ENCODE data around the gene RPL19.
A peak's percentile ranks its signal among the peaks of the same experiment; 100 is the strongest.

The RPL19 gene

DNA sequence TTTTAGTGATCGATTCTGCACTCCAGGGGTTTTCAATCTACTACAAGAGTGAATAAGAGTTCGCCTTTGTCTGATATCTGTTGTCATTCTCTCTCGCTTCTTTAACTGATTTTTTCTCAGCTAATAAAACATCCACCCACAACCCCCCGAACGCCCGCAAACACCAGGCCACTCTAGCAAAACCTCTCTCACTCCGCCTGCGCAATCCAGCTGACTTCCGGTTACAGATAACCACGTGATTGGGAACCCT lies 338 bp upstream of the RPL19 start:
- peak; percentile 96 for DNase-seq

DNA sequence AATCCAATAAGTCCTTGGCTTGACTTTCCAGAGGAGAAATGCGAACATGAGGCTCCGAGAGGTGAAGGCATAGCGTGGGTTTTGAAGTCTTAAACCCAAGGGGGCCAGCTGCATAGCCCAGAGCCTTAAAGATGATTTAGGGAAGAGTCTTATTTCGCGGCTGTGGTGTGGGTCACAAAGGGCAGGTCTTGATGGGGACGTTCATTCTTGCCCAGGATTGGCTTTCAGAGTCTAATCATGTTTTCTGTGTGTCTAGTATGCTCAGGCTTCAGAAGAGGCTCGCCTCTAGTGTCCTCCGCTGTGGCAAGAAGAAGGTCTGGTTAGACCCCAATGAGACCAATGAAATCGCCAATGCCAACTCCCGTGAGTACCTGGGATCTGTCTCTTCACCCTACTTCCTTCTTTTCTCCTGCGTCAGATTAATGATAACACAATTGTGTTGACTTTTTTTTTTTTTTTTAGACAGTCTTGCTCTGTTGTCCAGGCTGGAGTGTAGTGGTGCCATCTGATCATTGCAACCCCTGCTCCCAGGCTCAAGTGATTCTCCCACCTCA lies 951 bp downstream of the RPL19 start:
- DNase-seq, result no peak

DNA sequence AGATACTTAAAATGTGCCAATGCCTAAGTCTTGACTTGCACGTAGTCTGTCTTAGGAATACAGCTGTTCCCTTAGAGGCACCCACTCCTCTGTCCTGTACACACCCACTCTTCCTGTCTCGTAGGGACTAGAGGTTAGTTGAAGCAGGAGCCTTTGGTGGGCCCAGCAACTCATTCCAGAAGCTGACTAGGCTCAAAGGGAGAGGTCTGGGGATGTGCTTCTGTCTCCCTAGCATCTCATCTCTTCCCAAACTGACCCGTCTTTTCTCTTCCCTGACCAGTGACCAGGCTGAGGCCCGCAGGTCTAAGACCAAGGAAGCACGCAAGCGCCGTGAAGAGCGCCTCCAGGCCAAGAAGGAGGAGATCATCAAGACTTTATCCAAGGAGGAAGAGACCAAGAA lies 4.2 kb downstream of the RPL19 start:
- no peak for DNase-seq

DNA sequence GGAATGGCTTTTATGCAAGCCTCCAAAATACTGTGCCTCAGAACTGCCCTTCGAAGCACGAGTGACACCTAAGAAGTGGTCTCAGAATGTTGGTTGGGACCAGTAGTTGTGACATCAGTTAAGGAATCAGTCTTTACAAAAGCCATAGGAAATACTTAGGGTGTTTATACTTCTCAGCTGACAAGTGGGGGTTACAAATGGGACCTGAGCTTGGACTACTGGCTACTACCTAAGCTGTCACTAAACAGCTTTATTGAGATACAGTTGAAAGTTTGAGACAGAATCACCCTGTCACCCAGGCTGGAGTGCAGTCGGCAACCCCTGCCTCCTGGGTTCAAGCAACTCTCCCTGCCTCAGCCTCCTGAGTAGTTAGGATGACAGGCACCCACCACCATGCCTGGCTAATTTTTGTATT lies 5.0 kb downstream of the RPL19 start:
- no peak for DNase-seq

DNA sequence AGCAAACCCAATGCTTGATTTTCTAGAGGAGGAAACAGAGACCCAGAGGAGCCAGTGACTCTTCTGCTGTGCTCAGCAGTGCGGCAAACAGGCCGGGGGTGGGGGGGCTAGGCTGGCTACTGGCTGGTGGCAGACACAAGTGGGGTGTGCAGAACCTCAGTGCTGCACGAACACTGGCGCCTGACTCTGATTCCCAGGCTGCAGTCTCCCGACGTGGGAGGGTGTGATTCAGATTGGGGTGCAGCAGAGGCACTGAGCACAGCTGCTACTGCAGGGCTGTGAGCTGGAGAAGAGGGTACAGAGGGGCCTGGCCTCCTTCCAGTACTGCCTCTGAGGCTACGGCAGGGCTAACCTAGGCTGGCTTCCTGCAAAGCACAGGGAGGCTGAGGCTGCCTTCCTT lies 8.1 kb downstream of the RPL19 start:
- DNase-seq, result no peak

DNA sequence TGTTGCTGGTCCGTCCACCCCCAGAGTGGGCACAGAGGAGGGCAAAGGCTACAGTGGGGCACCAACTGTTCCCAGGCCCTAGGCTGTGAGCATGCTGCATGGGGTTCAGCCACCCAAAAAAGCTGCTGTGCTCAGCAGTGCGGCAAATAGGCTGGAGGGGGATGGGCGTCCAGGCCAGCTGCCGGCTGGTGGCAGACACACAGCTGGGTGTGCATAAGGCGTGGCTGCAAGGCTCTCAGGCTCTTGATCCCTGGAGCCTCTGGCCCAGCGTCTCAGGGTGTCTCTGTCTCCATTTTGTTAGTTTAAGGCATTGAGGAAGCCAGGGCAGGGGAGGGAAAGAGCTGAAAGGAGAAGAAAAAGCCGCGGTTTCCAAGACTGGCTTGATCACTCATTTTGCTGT lies 8.8 kb downstream of the RPL19 start:
- no peak for DNase-seq

DNA sequence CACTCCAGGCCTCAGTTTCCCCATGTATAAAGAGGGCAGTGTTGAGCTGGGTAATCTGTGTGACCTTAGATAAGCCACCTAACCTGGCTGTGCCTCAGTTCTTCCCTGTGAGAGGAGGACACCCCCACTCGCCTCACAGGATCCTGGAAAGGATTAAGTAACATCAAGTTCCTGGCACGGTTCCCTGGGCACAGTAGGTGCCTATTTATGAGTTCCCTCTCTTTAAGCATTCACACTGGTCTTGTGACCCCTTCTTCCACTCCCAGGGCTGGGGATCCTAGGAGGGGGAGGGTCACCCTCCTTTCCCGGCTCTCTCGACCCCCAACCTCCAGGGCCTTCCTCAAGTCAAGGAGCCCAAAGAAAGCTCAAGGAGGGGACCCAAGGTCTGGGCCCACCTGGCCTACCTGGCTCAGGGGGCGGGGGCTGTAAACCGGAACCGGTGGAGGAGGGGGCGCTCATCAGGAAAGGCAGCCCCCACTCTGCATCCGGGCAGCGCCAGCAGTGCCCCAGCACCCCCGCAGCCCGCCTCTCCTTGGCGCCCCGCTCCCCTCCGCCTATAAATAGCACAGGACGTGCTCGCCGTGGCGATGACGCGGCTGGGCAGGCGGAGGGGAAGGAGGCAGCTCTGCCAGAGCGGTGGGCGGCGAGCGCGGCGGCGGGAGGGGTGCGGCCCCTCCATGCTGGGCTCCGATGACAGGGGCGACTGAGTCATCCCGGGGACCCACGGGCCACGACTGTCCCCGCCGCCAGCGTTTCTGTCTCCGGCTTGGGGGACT lies 9.4 kb downstream of the RPL19 start:
- DNase-seq, result peak; percentile 67

DNA sequence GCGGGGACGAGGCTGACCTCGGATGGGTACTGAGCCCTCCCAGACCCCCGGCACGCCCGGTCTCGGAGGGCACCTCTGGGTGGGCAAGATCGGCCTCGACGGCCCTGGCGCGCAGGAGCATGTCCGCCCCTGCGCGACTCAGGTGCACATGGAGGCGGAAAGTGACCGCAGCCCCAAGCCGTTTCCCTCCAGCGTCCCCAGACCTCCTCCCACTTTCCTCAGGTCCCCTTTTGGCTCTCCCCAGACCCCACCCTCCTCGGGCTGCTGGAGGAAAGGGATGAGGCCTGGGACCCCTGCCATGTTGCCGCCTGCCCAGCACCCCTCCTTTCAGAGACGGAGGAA lies 10.0 kb downstream of the RPL19 start:
- DNase-seq, result no peak

DNA sequence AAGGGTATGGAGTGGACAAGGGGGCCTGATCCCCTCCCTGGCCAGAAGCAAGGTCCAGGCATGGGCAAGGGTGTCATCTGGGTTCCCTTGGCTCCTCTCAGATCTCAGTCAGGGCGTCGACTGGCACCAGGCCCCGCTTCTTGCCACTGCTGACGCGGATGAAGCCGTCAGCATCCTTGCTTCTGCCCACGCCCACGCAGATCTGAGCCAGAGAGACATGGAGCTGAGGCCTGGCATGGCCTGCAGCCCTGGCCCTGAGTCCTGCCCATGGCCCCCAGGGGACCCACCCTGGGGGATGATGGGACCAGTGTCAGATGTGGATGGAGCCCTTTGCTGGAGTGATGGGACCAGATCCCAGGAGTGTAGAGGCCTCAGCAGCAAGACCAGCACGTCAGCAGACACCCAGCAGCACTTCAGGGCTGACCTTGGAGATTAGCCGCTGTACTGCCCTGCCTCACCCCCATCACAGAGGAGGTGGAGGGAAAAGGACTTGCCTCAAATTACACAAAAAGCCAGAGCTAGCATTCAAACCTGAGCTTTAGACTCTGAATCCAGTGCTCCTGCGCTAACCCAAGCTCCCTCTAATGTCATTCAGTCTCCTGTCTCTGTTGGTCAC lies 12.2 kb downstream of the RPL19 start:
- DNase-seq, result no peak

DNA sequence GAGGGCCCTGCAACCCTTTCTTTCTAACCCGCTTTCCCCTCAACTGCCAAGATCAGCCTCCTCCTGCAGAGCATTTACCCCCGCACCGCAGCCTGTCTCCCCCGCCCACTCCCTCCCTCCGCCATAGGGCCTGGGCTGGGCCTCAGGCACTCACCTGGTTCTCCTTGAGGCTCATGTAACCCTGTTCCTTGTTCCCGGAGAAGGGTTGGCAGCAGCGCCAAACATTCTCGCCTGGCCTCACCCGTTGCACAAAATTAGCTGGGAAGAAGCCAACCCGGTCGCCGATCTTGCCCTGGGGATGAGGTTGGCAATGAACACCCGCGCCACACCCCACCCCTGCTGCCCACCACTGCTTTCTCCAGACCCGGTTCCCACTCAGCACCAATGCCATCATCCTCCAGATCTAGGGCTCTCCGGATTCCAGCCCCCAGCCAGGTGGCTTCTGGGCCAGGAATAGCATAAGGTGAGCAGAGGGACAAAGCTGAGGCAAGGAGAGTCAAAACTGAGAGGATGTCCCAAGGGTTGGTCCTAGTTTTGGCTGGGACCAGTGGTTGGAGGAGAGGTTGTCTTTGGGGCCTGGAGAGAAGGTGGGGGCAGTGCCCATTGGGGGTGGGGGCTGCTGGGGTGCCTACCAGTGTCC lies 12.9 kb downstream of the RPL19 start:
- DNase-seq, result no peak

DNA sequence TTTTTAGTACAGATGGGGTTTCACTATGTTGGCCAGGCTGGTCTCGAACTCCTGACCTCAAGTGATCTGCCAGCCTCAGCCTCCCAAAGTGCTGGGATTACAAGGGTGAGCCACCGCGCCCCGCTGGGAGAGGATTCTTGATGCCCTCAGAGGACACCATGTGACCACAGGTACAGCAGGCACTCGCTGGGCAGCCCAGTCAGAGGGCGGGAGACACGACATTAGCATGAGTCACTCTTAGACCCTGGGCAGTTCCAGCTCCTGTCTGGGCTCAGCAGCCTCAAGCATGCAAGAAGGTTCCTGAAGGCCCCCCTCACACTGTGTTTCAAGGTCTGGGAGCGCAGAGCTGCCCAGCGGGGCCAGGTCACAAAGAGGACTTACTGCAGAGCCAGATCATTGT lies 13.8 kb downstream of the RPL19 start:
- DNase-seq, result no peak

DNA sequence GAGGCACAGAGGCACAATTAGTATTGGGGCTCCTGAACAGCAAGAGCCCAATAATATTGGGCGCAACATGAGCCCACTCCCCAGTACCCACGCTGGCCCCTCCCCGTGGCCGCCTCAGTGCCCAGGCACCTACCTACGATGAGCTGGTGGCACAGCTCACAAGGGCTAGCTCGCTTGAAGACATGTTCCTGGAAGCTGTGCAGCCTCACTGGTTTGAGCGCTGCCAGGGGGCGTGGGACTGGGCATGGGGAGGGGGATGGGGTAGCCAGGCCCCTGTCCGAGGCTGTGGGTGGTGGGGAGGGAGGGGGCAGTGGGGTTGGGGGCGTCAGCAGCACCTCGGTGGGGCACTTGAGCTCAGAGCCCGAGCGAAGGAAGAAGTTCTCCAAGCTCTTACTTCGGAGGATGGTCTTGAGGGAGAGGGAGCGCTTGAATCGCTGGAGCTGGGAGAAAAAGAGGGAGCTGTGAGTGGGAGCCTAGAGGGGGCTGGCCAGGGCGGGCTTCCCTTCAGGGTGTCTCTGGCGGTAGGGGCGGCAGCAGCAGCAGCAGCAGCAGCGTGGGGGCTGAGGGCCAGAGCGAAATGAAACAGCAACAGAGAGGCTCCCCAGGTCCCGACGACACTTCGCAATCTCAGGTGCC lies 17.8 kb downstream of the RPL19 start:
- DNase-seq, result no peak

DNA sequence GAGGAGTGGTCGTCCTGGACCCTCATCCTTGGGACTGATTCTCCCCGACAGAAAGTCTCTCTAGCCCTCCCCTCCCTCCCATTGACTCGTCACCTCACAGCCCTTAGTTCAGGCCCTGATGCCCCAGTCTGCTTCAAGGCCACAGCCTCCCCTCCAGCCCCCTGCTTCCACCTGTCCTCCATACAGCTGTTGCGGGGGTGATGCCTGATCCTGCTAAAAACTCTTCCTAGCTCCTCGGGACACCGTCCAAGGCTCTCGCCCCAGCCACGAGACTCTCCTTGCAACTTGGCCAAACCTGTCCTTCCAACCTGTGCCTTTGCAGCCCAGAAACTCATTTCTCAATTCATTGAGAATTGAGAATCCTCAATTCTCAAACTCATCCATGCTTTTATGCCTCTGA lies 18.8 kb downstream of the RPL19 start:
- DNase-seq, result no peak

DNA sequence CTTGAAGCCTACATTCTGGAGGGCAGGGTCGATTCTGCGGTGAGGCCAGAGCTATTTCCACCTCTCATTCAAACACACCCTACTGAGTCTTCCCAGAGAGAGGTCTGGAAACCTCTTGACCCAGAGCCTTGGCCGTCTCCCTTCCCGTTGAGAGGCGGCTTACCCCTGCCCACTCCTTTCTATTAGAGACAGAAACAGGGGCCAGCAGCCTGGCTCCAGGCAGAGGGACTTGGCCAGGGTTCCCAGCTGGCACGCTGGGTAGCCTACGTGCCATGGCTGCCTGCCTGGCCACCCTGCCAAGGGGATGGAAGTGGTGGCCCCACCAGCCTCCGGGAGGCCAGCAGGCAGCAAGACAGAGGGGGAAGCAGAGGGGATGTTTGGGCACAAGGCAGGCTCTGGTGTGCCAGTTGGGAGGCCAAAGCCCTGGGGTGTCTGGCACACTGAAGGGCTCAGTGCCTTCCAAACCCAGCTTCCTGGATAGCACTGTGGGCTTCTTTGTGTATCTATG lies 19.6 kb downstream of the RPL19 start:
- DNase-seq, result no peak

DNA sequence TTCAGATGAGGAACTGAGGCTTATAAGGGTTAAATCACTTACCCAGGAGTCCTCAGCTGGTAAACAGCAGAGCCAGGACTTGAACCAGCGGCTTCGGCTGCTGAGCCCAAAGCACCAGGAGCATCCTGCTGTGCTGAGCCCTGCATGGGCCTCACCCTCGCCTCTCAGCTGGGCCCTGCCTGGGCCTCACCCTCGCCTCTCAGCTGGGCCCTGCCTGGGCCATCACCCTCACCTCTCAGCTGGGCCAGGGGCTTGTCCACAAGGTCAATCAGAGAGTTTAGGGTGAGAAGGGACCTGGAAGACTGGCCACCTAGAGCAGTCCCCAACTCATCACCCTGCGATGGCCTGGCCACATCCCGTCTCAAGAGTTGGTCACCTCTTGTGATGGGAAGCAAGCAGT lies 21.5 kb downstream of the RPL19 start:
- no peak for DNase-seq

DNA sequence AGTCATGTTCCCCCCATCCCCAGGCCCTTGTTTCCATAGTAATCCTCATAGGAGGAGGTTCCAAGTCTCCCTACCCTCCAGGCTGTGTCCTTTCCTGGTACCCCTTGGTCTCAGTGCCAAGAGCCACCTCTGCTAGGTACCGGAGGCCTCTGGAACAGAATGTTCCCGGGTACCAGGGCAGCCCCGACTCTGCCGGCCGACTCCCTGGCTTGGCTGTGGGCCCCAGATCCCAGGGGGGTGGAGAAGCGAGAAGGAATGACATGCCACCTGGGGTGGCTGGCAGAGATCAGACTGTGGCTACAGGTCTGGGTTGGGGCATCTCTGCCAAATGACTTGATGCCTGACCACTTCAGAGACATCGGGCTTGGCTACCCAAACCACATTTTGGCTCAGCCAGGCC lies 22.1 kb downstream of the RPL19 start:
- DNase-seq, result no peak

DNA sequence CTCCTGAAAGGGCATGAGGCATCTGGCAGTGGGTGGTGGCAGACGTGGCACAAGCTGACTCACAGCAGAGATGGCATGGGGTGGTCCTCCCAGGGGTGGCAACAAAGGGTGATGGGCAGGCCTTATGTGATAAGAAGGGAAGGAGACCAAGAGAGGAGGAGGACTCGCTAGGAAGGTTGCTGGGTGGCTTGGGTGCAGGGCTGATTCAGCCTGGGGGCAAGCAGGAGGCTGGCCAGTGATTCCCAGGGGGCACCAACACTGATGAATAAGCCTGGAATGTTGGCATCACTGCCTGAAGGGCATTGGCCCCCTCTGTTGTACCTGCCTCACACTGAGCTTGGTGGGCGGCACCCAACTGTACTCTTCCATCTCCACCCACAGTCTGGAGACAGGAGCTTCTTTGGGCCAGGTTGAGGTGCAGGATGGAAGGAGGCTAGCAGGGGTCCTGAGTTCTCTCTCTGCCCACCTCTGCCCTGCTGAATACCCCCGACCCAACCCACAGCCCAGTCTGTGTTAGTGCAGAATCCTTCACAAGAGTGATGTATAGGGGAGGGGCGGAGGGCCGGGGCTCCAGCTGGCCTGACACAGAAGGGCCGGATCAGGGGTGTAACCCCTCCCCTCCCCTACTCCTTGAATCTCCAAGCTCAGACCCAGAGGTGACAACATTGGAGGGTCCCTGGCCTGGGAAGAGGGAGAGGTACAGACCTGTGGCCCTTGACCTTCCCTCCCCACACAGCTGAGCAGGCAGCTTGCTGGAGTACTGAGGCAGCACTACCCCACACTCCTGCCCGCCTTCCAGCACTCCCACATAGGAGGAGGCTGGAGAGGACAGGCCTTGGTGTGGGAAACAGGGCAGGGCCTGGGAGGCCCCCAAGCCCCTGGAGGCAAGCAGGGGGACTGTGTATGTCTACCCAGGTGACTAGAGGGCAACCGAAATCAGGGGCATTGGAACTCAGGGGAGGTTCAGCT lies 23.1 kb downstream of the RPL19 start:
- no peak for DNase-seq

DNA sequence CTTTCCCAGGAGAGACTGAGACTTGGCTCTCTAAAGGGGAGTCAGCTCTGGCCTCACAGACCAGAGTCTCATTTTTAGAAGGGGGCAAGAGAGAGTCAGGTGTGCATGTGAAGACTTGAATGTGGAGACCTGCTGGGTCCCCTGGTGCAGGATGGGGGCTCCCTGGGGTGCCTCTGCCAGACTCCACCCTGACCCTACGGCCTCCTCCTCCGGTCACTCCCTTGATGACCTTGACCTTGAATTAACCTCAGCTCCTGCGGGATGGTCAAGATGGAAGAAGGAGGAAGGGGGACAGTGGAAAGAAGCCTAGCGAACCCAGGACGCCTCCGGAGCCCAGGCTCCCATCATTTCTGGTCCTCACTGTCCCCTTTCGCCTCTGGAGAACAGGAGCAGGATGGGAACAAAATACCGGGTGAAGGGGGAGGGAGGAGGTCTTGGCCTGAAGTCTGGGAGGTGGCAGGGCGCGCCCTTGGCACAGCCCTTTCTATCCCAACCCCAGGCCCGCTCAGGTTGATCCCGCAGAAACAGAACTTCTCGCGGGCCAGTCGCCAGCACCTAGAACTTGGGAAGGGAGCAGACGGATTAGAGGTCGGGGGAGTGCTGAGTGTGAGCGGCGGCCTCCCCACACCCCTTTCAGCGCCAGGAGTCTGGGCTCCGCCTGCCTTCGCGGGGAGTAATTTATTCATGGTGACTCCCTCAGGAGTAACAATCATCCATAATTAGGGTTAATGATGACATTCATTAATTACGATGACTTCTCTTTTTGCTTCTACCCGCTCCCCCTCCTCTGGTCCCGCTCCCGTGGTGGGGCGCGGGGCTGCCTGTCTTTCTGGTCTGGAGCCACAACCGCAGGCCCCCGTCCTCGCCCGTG lies 24.1 kb downstream of the RPL19 start:
- peak; percentile 50 for DNase-seq

DNA sequence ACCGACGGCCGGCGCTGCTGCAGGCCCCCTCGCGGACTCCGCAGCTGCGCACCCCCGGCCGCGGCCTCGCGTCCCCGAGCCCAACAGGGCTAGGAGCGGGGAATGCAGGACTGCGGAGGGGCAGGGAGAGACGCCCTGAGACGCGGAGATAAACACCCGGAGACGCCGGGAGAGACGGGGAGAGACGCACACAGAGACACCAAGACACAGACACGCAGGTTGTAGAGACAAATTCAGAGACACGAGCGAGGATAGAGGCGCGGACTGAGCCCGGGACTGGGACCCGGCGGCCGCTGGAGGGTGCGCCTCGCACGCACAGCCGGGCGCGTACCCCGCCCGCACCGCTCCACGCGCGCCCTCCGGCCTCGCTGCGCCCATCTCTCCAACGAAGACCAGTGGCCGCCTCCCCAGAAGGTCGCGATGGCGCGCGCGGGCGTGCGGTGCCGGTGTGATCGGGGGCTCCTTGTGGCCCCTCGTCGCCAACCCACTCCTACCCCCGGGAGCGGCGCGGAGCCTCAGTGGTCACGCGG lies 24.8 kb downstream of the RPL19 start:
- peak; percentile 64 for DNase-seq

DNA sequence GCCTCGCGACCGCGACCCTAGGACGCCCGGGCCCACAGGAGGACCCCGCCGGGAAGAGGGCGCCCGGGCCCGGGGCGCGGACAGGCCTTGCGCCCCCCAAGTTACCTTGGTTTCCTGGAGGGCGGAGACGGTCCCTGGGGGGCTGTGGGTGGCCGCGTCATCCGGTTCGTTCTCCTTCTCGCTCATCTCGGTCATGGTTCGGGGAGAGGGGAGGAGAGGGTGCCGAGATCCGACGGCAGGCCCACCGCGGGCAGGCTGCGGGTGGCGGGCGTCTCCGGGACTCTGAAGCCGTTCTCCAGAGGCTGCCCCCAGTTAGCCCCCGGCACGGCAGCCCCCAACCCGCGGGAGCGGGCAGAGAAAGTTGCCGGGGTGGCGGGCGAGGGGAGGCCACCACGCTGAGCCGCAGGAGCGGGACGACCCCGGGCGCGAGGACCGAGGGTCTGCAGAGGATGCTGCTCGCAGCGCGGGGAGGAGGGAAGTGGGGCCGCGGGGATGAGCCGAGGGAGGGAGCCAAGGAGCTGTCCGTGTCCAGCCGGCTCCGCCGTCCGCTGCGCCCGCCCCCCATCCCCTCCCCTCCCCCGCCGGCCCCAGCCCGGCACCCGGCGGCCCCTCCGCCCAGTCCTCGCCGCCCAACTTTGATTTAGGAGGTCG lies 25.4 kb downstream of the RPL19 start, which contains the start of gene STAC2:
Gene STAC2, minus strand, starts transcription at position 638 of the 651 bp plus-strand sequence. Its CDS starts 443 bp downstream, at position 195.
- DNase-seq, result peak; percentile 73

Data from retina (tissue), 1 donor.